MCF 10A (cell line): ENCODE data around the gene PFKM. TPM values are rescaled to one million over a fixed set of nuclear protein-coding genes. Genes with fewer than 3 reads are reported as not detected.

ENCODE experiments used
- BruUV-seq: library from RNA; stranded (reverse); fragments of 400-500 nt; replicated peaks from 2 replicates; lab custom pipeline; 2021; lab: Mats Ljungman, UMichigan
- CTCF ChIA-PET: fragments of 300-600 bp; sonication (Branson Sonifier 250); formaldehyde crosslinking; extraction: SDS; loops from one replicate; lab custom pipeline; 2021; ENCODE audit warnings: antibody characterized with exemption, inconsistent platforms; lab: Yijun Ruan, JAX
- POLR2A ChIA-PET: fragments of 300-600, 350-650 bp; sonication (Branson Sonifier 250); formaldehyde crosslinking; extraction: SDS; loops from one replicate; lab custom pipeline; 2020; ENCODE audit warnings: antibody characterized with exemption, inconsistent platforms; lab: Yijun Ruan, JAX
- DNase-seq: peaks from one replicate; pipeline ENCODE4 v3.0.0-alpha.2; 2018; ENCODE audit not compliant: unreplicated experiment
- H3K27ac Mint-ChIP-seq: one replicate; pipeline ENCODE4 v1.8.0; 2022; ENCODE audit warnings: mild to moderate bottlenecking, low read depth, mixed read lengths; ENCODE audit not compliant: unreplicated experiment
- H3K27me3 Mint-ChIP-seq: one replicate; pipeline ENCODE4 v1.8.0; 2022; ENCODE audit warnings: mixed read lengths; ENCODE audit not compliant: insufficient read depth, unreplicated experiment
- H3K36me3 Mint-ChIP-seq: one replicate; pipeline ENCODE4 v1.8.0; 2022; ENCODE audit warnings: mild to moderate bottlenecking, moderate library complexity, mixed read lengths; ENCODE audit not compliant: insufficient read depth, unreplicated experiment
- H3K4me1 Mint-ChIP-seq: one replicate; pipeline ENCODE4 v1.8.0; 2022; ENCODE audit warnings: mixed read lengths; ENCODE audit not compliant: insufficient read depth, unreplicated experiment
- H3K4me3 Mint-ChIP-seq: one replicate; pipeline ENCODE4 v1.8.0; 2022; ENCODE audit warnings: mild to moderate bottlenecking, moderate library complexity, mixed read lengths; ENCODE audit not compliant: unreplicated experiment
- H3K9me3 Mint-ChIP-seq: one replicate; pipeline ENCODE4 v1.8.0; 2022; ENCODE audit warnings: mixed read lengths; ENCODE audit not compliant: unreplicated experiment
- CTCF ChIP-seq: fragments of 200-600 bp; IDR thresholded peaks from one replicate; pipeline ENCODE4 v1.8.0; 2022; ENCODE audit warnings: antibody characterized with exemption, mild to moderate bottlenecking; ENCODE audit not compliant: unreplicated experiment
- intact Hi-C: fragments of 100-400 bp; cut with micrococcal nuclease; formaldehyde crosslinking; loops from 2 replicates; pipeline ENCODE4 v1.14.1; 2022
- total RNA-seq: library from RNA; stranded (reverse); gene quantifications from 2 replicates; pipeline ENCODE4 v1.2.3, GENCODE V29; 2022

PFKM gene
- total RNA-seq, 1 experiment from 2014 or later = 69.3 TPM

DNA sequence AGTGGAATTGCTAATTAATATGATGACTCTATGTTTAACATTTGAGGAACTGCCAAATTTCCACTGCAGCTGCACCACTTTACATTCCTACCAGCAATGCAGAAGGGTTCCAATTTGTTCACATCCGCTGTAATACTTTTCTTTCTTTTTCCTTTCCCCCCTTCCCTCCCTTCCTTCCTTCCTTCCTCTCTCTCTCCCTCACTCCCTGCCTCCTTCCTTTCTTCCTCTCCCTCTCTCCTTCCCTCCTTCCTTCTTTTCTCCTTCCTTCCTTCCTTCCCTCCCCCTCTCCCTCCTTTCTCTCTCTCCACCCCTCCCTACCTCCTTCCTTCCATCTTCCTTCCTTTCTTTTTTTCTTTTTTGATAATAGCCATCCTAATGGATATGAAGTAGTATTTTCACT lies 3.2 kb upstream of the PFKM start:
- ChIA-PET POLR2A (interaction anchor here (6.1 kb wide), 1 partner anchor 10 kb away, joined by 99 read pairs; the partner anchor contains the start of gene SENP1), CTCF (interaction anchor here (1.0 kb wide), 1 partner anchor 32 kb away, joined by 4 read pairs; no protein-coding TSS in a partner anchor)
- Mint-ChIP-seq H3K36me3 (peaks cover 3% of the 10 kb centered on the region), H3K27ac (no peak overlapping the region), H3K27me3 (peaks cover 11% of the 10 kb centered on the region), H3K4me3 (no peak overlapping the region), H3K4me1 (peaks cover 8% of the 10 kb centered on the region), H3K9me3 (no peaks in the 10 kb centered on the region)
- intact Hi-C loops = no loop called here
- no peak for DNase-seq
- BruUV-seq = no TSS peak
- TF ChIP-seq CTCF = no peak

- peaks cover 11% of the 10 kb centered on the region for H3K27me3 Mint-ChIP-seq
- H3K36me3 Mint-ChIP-seq = peaks cover 17% of the 10 kb centered on the region
- no peak for DNase-seq
- H3K4me1 Mint-ChIP-seq = peaks cover 21% of the 10 kb centered on the region
- no peak for TF ChIP-seq CTCF
- H3K9me3 Mint-ChIP-seq = no peaks in the 10 kb centered on the region
- ChIA-PET POLR2A (interaction anchor here (0.6 to 6.1 kb wide), 10 partner anchors 12 to 564 kb away, joined by 3 to 99 read pairs (median 4); partner anchors contain the start of genes ASB8 and SENP1), CTCF (interaction anchor here (0.7 to 1.8 kb wide), 3 partner anchors 13 to 218 kb away, joined by 3 to 5 read pairs (median 3); partner anchors contain the start of gene SENP1)
- peak overlapping the region; percentile 92 for H3K4me3 Mint-ChIP-seq
- BruUV-seq = no TSS peak
- peak overlapping the region; percentile 32 for H3K27ac Mint-ChIP-seq
- intact Hi-C loops = no loop called here
Measured at GRCh38 chr12:48118284-48118871, 786 bp upstream of the PFKM start.

DNA sequence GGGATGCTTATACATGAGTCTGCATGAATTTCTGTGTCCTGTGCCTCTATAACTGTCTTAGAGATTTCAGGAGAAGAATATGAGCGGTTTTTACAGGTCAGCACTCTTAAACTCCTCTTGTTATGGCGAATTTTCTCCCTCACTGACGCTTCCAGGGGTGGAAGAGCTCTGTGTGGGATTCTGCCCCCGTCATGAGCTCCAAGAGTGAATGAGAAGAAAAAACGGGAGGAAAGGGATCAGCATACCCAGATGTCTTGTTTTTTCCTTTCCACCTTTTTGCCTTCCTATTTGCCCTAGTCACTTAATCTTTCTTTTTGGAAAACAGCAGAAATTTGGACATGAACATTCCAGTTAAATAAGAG lies 651 bp downstream of the PFKM start:
- ChIA-PET CTCF (interaction anchor here (0.8 to 1.8 kb wide), 4 partner anchors 10 to 222 kb away, joined by 3 to 5 read pairs (median 4); no protein-coding TSS in a partner anchor), POLR2A (interaction anchor here (0.7 to 6.1 kb wide), 14 partner anchors 8 to 563 kb away, joined by 3 to 99 read pairs (median 4); partner anchors contain the start of genes ASB8 and SENP1)
- no peak for DNase-seq
- H3K27ac Mint-ChIP-seq = peak overlapping the region; percentile 32
- H3K4me1 Mint-ChIP-seq = peaks cover 21% of the 10 kb centered on the region
- BruUV-seq = TSS peak; percentile 52
- no peak for TF ChIP-seq CTCF
- peaks cover 29% of the 10 kb centered on the region for H3K36me3 Mint-ChIP-seq
- H3K4me3 Mint-ChIP-seq = peak overlapping the region; percentile 92
- H3K9me3 Mint-ChIP-seq = no peaks in the 10 kb centered on the region
- H3K27me3 Mint-ChIP-seq = peaks cover 11% of the 10 kb centered on the region
- intact Hi-C loops = no loop called here

GRCh38 chr12:48121522-48121921 lies 2.4 kb downstream of the PFKM start:
- POLR2A ChIA-PET = interaction anchor here (0.5 to 6.1 kb wide), 4 partner anchors 15 to 81 kb away, joined by 3 to 99 read pairs (median 4); partner anchors contain the start of gene SENP1
- intact Hi-C loops = no loop called here
- Mint-ChIP-seq H3K4me3 (no peak overlapping the region), H3K36me3 (peaks cover 47% of the 10 kb centered on the region), H3K27ac (no peak overlapping the region), H3K4me1 (peaks cover 26% of the 10 kb centered on the region), H3K9me3 (no peaks in the 10 kb centered on the region), H3K27me3 (peaks cover 10% of the 10 kb centered on the region)
- no TSS peak for BruUV-seq
- TF ChIP-seq CTCF = no peak
- DNase-seq = no peak
- CTCF ChIA-PET = interaction anchor here (1.1 to 1.2 kb wide), 2 partner anchors 15 to 68 kb away, joined by 3 to 5 read pairs; no protein-coding TSS in a partner anchor
